ENCODE results near the gene ATP6V1C2. TPM values are rescaled to one million over a fixed set of nuclear protein-coding genes. Genes with fewer than 3 reads are reported as not detected.

Gene ATP6V1C2
- total and polyA plus RNA-seq, 2 donors (not counting 1 experiment from before 2014, with no cell fraction given): under 0.01 TPM; not detected in 1

GRCh38 chr2:10709290-10709939, 12.0 kb upstream of the ATP6V1C2 start:
- Histone ChIP-seq H3K27me3 (ENCODE audit: control insufficient read depth, insufficient read depth, low read length) (peaks cover 14% of the 10 kb centered on the region), H3K79me2 (ENCODE audit: control insufficient read depth, insufficient read depth, low read length) (no peaks in the 10 kb centered on the region), H3K36me3 (ENCODE audit: control insufficient read depth, insufficient read depth, low read length) (no peaks in the 10 kb centered on the region), H3K27ac (ENCODE audit: insufficient read depth, low read length) (no peak overlapping the region), H3K4me3 (replicated peaks in 1 of 4; ENCODE audit: control extremely low read depth in 1 of 4, insufficient read depth in 1 of 4, low read depth in 3 of 4, low read length in 4 of 4) (no peak overlapping the region), H3K9me3 (ENCODE audit: control insufficient read depth, insufficient read depth, low read depth, low read length) (no peaks in the 10 kb centered on the region), H4K20me1 (ENCODE audit: control insufficient read depth, extremely low read depth, insufficient read depth, low read length) (no peaks in the 10 kb centered on the region), H2AFZ (ENCODE audit: low read length) (no peak overlapping the region), H3K9ac (ENCODE audit: insufficient read depth, low read length) (no peak overlapping the region), H3K4me1 (ENCODE audit: control insufficient read depth, extremely low read depth, insufficient read depth, low read length) (no peaks in the 10 kb centered on the region), H3K4me2 (ENCODE audit: extremely low read depth, insufficient read depth, low read length) (no peak overlapping the region)
- TF ChIP-seq EZH2 (IDR thresholded peaks at IDR 0.05; ENCODE audit: low read length, missing control alignments) (no peak), CTCF (conservative IDR thresholded peaks at IDR 0.05 in 1 of 2, IDR thresholded peaks at IDR 0.05 in 1 of 2; ENCODE audit: low read depth in 1 of 2, low read length in 2 of 2) (peak; percentile 20 to 28)
- no peak for DNase-seq (ENCODE audit: low read depth in 2 of 2)

GRCh38 chr2:10712185-10712809, 9.1 kb upstream of the ATP6V1C2 start:
- TF ChIP-seq CTCF (conservative IDR thresholded peaks at IDR 0.05 in 1 of 2, IDR thresholded peaks at IDR 0.05 in 1 of 2; ENCODE audit: low read depth in 1 of 2, low read length in 2 of 2) (no peak), EZH2 (IDR thresholded peaks at IDR 0.05; ENCODE audit: low read length, missing control alignments) (no peak)
- Histone ChIP-seq H3K27ac (ENCODE audit: insufficient read depth, low read length) (no peak overlapping the region), H4K20me1 (ENCODE audit: control insufficient read depth, extremely low read depth, insufficient read depth, low read length) (no peaks in the 10 kb centered on the region), H3K4me3 (replicated peaks in 1 of 4; ENCODE audit: control extremely low read depth in 1 of 4, insufficient read depth in 1 of 4, low read depth in 3 of 4, low read length in 4 of 4) (no peak overlapping the region), H3K4me2 (ENCODE audit: extremely low read depth, insufficient read depth, low read length) (no peak overlapping the region), H2AFZ (ENCODE audit: low read length) (no peak overlapping the region), H3K9me3 (ENCODE audit: control insufficient read depth, insufficient read depth, low read depth, low read length) (no peaks in the 10 kb centered on the region), H3K9ac (ENCODE audit: insufficient read depth, low read length) (no peak overlapping the region), H3K27me3 (ENCODE audit: control insufficient read depth, insufficient read depth, low read length) (peaks cover 17% of the 10 kb centered on the region), H3K36me3 (ENCODE audit: control insufficient read depth, insufficient read depth, low read length) (no peaks in the 10 kb centered on the region), H3K79me2 (ENCODE audit: control insufficient read depth, insufficient read depth, low read length) (no peaks in the 10 kb centered on the region), H3K4me1 (ENCODE audit: control insufficient read depth, extremely low read depth, insufficient read depth, low read length) (no peaks in the 10 kb centered on the region)
- DNase-seq (ENCODE audit: low read depth in 2 of 2): no peak

- no peaks in the 10 kb centered on the region for H3K79me2 ChIP-seq (ENCODE audit: control insufficient read depth, insufficient read depth, low read length)
- H3K9me3 ChIP-seq (ENCODE audit: control insufficient read depth, insufficient read depth, low read depth, low read length): no peaks in the 10 kb centered on the region
- no peaks in the 10 kb centered on the region for H3K36me3 ChIP-seq (ENCODE audit: control insufficient read depth, insufficient read depth, low read length)
- no peak for TF ChIP-seq CTCF (conservative IDR thresholded peaks at IDR 0.05 in 1 of 2, IDR thresholded peaks at IDR 0.05 in 1 of 2; ENCODE audit: low read depth in 1 of 2, low read length in 2 of 2)
- no peak for TF ChIP-seq EZH2 (IDR thresholded peaks at IDR 0.05; ENCODE audit: low read length, missing control alignments)
- H3K27ac ChIP-seq (ENCODE audit: insufficient read depth, low read length): no peak overlapping the region
- H3K27me3 ChIP-seq (ENCODE audit: control insufficient read depth, insufficient read depth, low read length): peaks cover 19% of the 10 kb centered on the region
- DNase-seq (ENCODE audit: low read depth in 2 of 2): no peak
- H4K20me1 ChIP-seq (ENCODE audit: control insufficient read depth, extremely low read depth, insufficient read depth, low read length): no peaks in the 10 kb centered on the region
- H3K4me3 ChIP-seq (replicated peaks in 1 of 4; ENCODE audit: control extremely low read depth in 1 of 4, insufficient read depth in 1 of 4, low read depth in 3 of 4, low read length in 4 of 4): no peak overlapping the region
- H2AFZ ChIP-seq (ENCODE audit: low read length): no peak overlapping the region
- H3K4me2 ChIP-seq (ENCODE audit: extremely low read depth, insufficient read depth, low read length): no peak overlapping the region
- H3K9ac ChIP-seq (ENCODE audit: insufficient read depth, low read length): no peak overlapping the region
- H3K4me1 ChIP-seq (ENCODE audit: control insufficient read depth, extremely low read depth, insufficient read depth, low read length): peaks cover 5% of the 10 kb centered on the region
These were observed 4.8 kb upstream of the ATP6V1C2 start for GRCh38 chr2:10716581-10716980.
